ENCODE data around the gene DNAJC5. TPM values are rescaled to one million over a fixed set of nuclear protein-coding genes. Genes with fewer than 3 reads are reported as not detected.

DNAJC5 gene
- total and polyA plus RNA-seq, 9 of the 15 experiments (the other 6 are each of a cell fraction or from before 2014, with no cell fraction given) = 0.95 to 42.8 (median 23.4) TPM

- 93% methylated on average over 42 of the region's 61 CpGs for WGBS (ENCODE audit: insufficient coverage, low coverage, missing lambda C conversion rate)
- Histone ChIP-seq H3K36me3 (ENCODE audit: control insufficient read depth, insufficient read depth, low read length) (peaks cover 76% of the 10 kb centered on the region; the same call in 2 of the 3 replicates), H4K20me1 (replicated peaks; ENCODE audit: control insufficient read depth, insufficient read depth, low read length) (no peaks in the 10 kb centered on the region), H3K9me3 (replicated peaks; ENCODE audit: control insufficient read depth, insufficient read depth, low read depth, low read length) (no peaks in the 10 kb centered on the region), H3K27ac (ENCODE audit: extremely low read depth, low read depth, low read length) (no peak overlapping the region), H3K4me2 (ENCODE audit: insufficient read depth, low read length) (no peak overlapping the region), H3K9ac (ENCODE audit: insufficient read depth in 1 of 2, low read depth in 2 of 2, low read length in 2 of 2) (no peak overlapping the region), H3K9me1 (ENCODE audit: control insufficient read depth, insufficient read depth, low read length) (no peaks in the 10 kb centered on the region), H3K79me2 (ENCODE audit: control insufficient read depth, insufficient read depth, low read length) (0 out of 3 replicates have a peak, but pooled peaks cover 3% of the 10 kb centered on the region), H3K27me3 (ENCODE audit: control insufficient read depth in 2 of 2, insufficient read depth in 2 of 2, low read length in 2 of 2) (no peaks in the 10 kb centered on the region), H3K4me3 (no peak overlapping the region), H3K4me1 (replicated peaks in 1 of 2; ENCODE audit: control insufficient read depth in 2 of 2, insufficient read depth in 2 of 2, low read length in 2 of 2) (peaks cover 4 to 54% of the 10 kb centered on the region in 2 experiments; a peak in 4 of 5 replicates), H2AFZ (ENCODE audit: low read depth, low read length) (no peak overlapping the region)
- ChIA-PET CTCF (ENCODE audit: low intra/inter-chr PET ratio) (no interaction called here), POLR2A (interaction anchor here (0.7 kb wide), 1 partner anchor 321 kb away, joined by 4 read pairs; no protein-coding TSS in a partner anchor)
- BruUV-seq (replicated peaks) = no TSS peak
- intact Hi-C loops (cut with micrococcal nuclease) (no loop called here), in situ Hi-C loops (cut with MboI) (no loop called here)
- ATAC-seq = no peak
- no peak for DNase-seq (ENCODE audit: extremely low read depth in 1 of 4, low spot score in 3 of 4)
- FAIRE-seq = no peak
- no peak for TF ChIP-seq ZNF41 (CRISPR knock-in tag; conservative IDR thresholded peaks at IDR 0.05)
- no peak for TF ChIP-seq SMARCB1 (IDR thresholded peaks at IDR 0.05; ENCODE audit: insufficient read length, low read depth)
- no peak for TF ChIP-seq KLF13 (tag; IDR thresholded peaks at IDR 0.05; ENCODE audit: borderline replicate concordance, low read depth)
- TF ChIP-seq PRPF4 (IDR thresholded peaks at IDR 0.05; ENCODE audit: insufficient read depth, low read depth, low read length, poor library complexity, severe bottlenecking) = peak; percentile 38
- TF ChIP-seq ZNF134 (CRISPR knock-in tag; conservative IDR thresholded peaks at IDR 0.05) = no peak
- TF ChIP-seq ZNF165 (CRISPR knock-in tag; IDR thresholded peaks at IDR 0.05; ENCODE audit: borderline replicate concordance) = no peak
- no peak for TF ChIP-seq NCOA4 (IDR thresholded peaks at IDR 0.05; ENCODE audit: partially characterized antibody)
- no peak for TF ChIP-seq E2F3 (CRISPR knock-in tag; IDR thresholded peaks at IDR 0.05)
- no peak for TF ChIP-seq ZBTB2 (IDR thresholded peaks at IDR 0.05)
- peak; percentile 45; the same call in 1 of the 2 replicates for TF ChIP-seq ZBTB33 (CRISPR knock-in tag; IDR thresholded peaks at IDR 0.05)
- no peak for TF ChIP-seq ZBTB49 (CRISPR knock-in tag; IDR thresholded peaks at IDR 0.05; ENCODE audit: borderline replicate concordance)
- no peak for TF ChIP-seq JUND (IDR thresholded peaks at IDR 0.05; ENCODE audit: borderline replicate concordance, low read depth, low read length)
- TF ChIP-seq JUND (tag; IDR thresholded peaks at IDR 0.05; ENCODE audit: borderline replicate concordance, low read depth, low read length) = no peak
Observed at GRCh38 chr20:63962426-63963347, 67.8 kb downstream of the DNAJC5 start.
